Activated CD8-positive, alpha-beta T cell treated with anti-CD3 and anti-CD28 coated beads, Interleukin-2, amount 10 ng/mL, durations not matched to agents 7 days and 5 days (primary cell): ENCODE data around the gene STT3B. TPM values are rescaled to one million over a fixed set of nuclear protein-coding genes. Genes with fewer than 3 reads are reported as not detected.
"Not testable (repeated sequence)": the region's sequence is repeated elsewhere in the genome, so short reads cannot be mapped to it uniquely, and the experiment has no call there.

ENCODE experiments used
- ATAC-seq: fragments of 150-1000 bp; cut with Tn5 transposase; one replicate; pipeline ENCODE4 v1.10.0; 2021; ENCODE audit warnings: moderate library complexity
- CTCF ChIA-PET: fragments of 350-600 bp; sonication (Branson Sonifier 250); formaldehyde crosslinking; loops from one replicate; lab custom pipeline; 2021; ENCODE audit warnings: antibody characterized with exemption; lab: Charles Lee
- POLR2A ChIA-PET: fragments of 350-600 bp; sonication (Branson Sonifier 250); formaldehyde crosslinking; loops from one replicate; lab custom pipeline; 2021; ENCODE audit warnings: antibody characterized with exemption; lab: Charles Lee
- DNase-seq: peaks from one replicate; pipeline ENCODE4 v3.0.0-alpha.2; 2020
- H3K27ac Mint-ChIP-seq: one replicate; pipeline ENCODE4 v1.8.0; 2021; ENCODE audit warnings: mild to moderate bottlenecking, mixed read lengths
- H3K27me3 Mint-ChIP-seq: one replicate; pipeline ENCODE4 v1.8.0; 2021; ENCODE audit warnings: low read depth, mixed read lengths
- H3K36me3 Mint-ChIP-seq: one replicate; pipeline ENCODE4 v1.8.0; 2021; ENCODE audit warnings: low read depth, mixed read lengths
- H3K4me1 Mint-ChIP-seq: one replicate; pipeline ENCODE4 v1.8.0; 2021; ENCODE audit warnings: low read depth, mixed read lengths
- H3K4me3 Mint-ChIP-seq: one replicate; pipeline ENCODE4 v1.8.0; 2021; ENCODE audit warnings: mild to moderate bottlenecking, mixed read lengths
- H3K9me3 Mint-ChIP-seq: one replicate; pipeline ENCODE4 v1.8.0; 2022; ENCODE audit warnings: mixed read lengths; ENCODE audit not compliant: insufficient read depth
- total RNA-seq, 2 experiments: library from RNA; stranded (reverse); gene quantifications; one replicate each; pipeline ENCODE4 v1.2.3, GENCODE V29; 2021

STT3B gene
- total RNA-seq, 2 experiments from 2014 or later = 137 to 140 TPM

- Mint-ChIP-seq H3K4me1 (peaks cover 39% of the 10 kb centered on the region), H3K27ac (no peak overlapping the region), H3K36me3 (peaks cover 4% of the 10 kb centered on the region), H3K4me3 (no peak overlapping the region), H3K27me3 (peaks cover 5% of the 10 kb centered on the region), H3K9me3 (no peaks in the 10 kb centered on the region)
- POLR2A ChIA-PET = interaction anchor here (0.8 kb wide), 1 partner anchor 29 kb away, joined by 4 read pairs; the partner anchor contains the start of gene STT3B
- no peak for ATAC-seq
- DNase-seq = no peak
- CTCF ChIA-PET = interaction anchor here (1.0 kb wide), 2 partner anchors 8 to 23 kb away, joined by 3 read pairs; no protein-coding TSS in a partner anchor
Observed at GRCh38 chr3:31503456-31503855, 29.3 kb upstream of the STT3B start.

- ATAC-seq = no peak
- H3K36me3 Mint-ChIP-seq = peaks cover 3% of the 10 kb centered on the region
Observed at GRCh38 chr3:31504230-31504629, 28.5 kb upstream of the STT3B start.

GRCh38 chr3:31505371-31506048 lies 27.2 kb upstream of the STT3B start:
- POLR2A ChIA-PET = no interaction called here
- ATAC-seq = no peak

More at GRCh38 chr3:31504230-31504629, 28.5 kb upstream of the STT3B start:
- Mint-ChIP-seq H3K27ac (no peak overlapping the region), H3K4me3 (no peak overlapping the region), H3K4me1 (peaks cover 46% of the 10 kb centered on the region), H3K27me3 (peaks cover 5% of the 10 kb centered on the region), H3K9me3 (no peaks in the 10 kb centered on the region)
- DNase-seq = no peak
- ChIA-PET CTCF (no interaction called here), POLR2A (no interaction called here)

GRCh38 chr3:31506515-31506914 lies 26.2 kb upstream of the STT3B start:
- H3K9me3 Mint-ChIP-seq, H3K4me3 Mint-ChIP-seq, H3K36me3 Mint-ChIP-seq, H3K27me3 Mint-ChIP-seq, DNase-seq, ATAC-seq, POLR2A ChIA-PET, CTCF ChIA-PET: not testable (repeated sequence)
- H3K27ac Mint-ChIP-seq = peak overlapping the region; percentile 48
- H3K4me1 Mint-ChIP-seq = peaks cover 62% of the 10 kb centered on the region

More at GRCh38 chr3:31505371-31506048, 27.2 kb upstream of the STT3B start:
- H3K36me3 Mint-ChIP-seq = peaks cover 3% of the 10 kb centered on the region
- H3K4me1 Mint-ChIP-seq = peaks cover 57% of the 10 kb centered on the region
- CTCF ChIA-PET = interaction anchor here (0.7 kb wide), 1 partner anchor 229 kb away, joined by 3 read pairs; no protein-coding TSS in a partner anchor
- DNase-seq = no peak
- peaks cover 3% of the 10 kb centered on the region for H3K27me3 Mint-ChIP-seq
- no peak overlapping the region for H3K4me3 Mint-ChIP-seq
- peak overlapping the region; percentile 58 for H3K27ac Mint-ChIP-seq
- H3K9me3 Mint-ChIP-seq = no peaks in the 10 kb centered on the region

GRCh38 chr3:31508452-31509146 lies 24.1 kb upstream of the STT3B start:
- H3K9me3 Mint-ChIP-seq = peaks cover 3% of the 10 kb centered on the region
- peaks cover 11% of the 10 kb centered on the region for H3K36me3 Mint-ChIP-seq
- peak overlapping the region; percentile 51 for H3K4me3 Mint-ChIP-seq
- DNase-seq (no peak), ATAC-seq (peak; percentile 35)
- POLR2A ChIA-PET = interaction anchor here (0.7 to 2.9 kb wide), 2 partner anchors 24 to 666 kb away, joined by 3 to 15 read pairs; partner anchors contain the start of gene STT3B
- H3K4me1 Mint-ChIP-seq = peaks cover 58% of the 10 kb centered on the region
- CTCF ChIA-PET = interaction anchor here (0.8 to 1.0 kb wide), 3 partner anchors 13 to 189 kb away, joined by 3 read pairs; no protein-coding TSS in a partner anchor
- H3K27ac Mint-ChIP-seq = peak overlapping the region; percentile 83
- H3K27me3 Mint-ChIP-seq = no peaks in the 10 kb centered on the region

- DNase-seq (no peak), ATAC-seq (peak; percentile 18)
- Mint-ChIP-seq H3K4me1 (peaks cover 58% of the 10 kb centered on the region), H3K9me3 (peaks cover 3% of the 10 kb centered on the region), H3K27ac (peak overlapping the region; percentile 83), H3K27me3 (no peaks in the 10 kb centered on the region), H3K4me3 (peak overlapping the region; percentile 51), H3K36me3 (peaks cover 11% of the 10 kb centered on the region)
- ChIA-PET POLR2A (interaction anchor here (0.7 to 2.9 kb wide), 2 partner anchors 24 to 666 kb away, joined by 3 to 15 read pairs; partner anchors contain the start of gene STT3B), CTCF (interaction anchor here (0.8 to 1.0 kb wide), 3 partner anchors 12 to 190 kb away, joined by 3 read pairs; no protein-coding TSS in a partner anchor)
Observed at GRCh38 chr3:31509147-31509728, 23.5 kb upstream of the STT3B start.

- DNase-seq = no peak
- POLR2A ChIA-PET = no interaction called here
- CTCF ChIA-PET = no interaction called here
- no peaks in the 10 kb centered on the region for H3K27me3 Mint-ChIP-seq
- H3K9me3 Mint-ChIP-seq = peaks cover 3% of the 10 kb centered on the region
- H3K27ac Mint-ChIP-seq = no peak overlapping the region
- no peak overlapping the region for H3K4me3 Mint-ChIP-seq
- ATAC-seq = no peak
- peaks cover 8% of the 10 kb centered on the region for H3K36me3 Mint-ChIP-seq
- H3K4me1 Mint-ChIP-seq = peaks cover 12% of the 10 kb centered on the region
Observed at GRCh38 chr3:31514570-31514969, 18.2 kb upstream of the STT3B start.

GRCh38 chr3:31515486-31516284 lies 17.0 kb upstream of the STT3B start:
- ChIA-PET POLR2A (interaction anchor here (1.2 kb wide), 1 partner anchor 15 kb away, joined by 4 read pairs; no protein-coding TSS in a partner anchor), CTCF (no interaction called here)
- no peak for ATAC-seq
- no peak overlapping the region for H3K27ac Mint-ChIP-seq
- DNase-seq = no peak
- no peak overlapping the region for H3K4me3 Mint-ChIP-seq
- H3K27me3 Mint-ChIP-seq = no peaks in the 10 kb centered on the region
- peaks cover 8% of the 10 kb centered on the region for H3K36me3 Mint-ChIP-seq
- peaks cover 2% of the 10 kb centered on the region for H3K9me3 Mint-ChIP-seq
- H3K4me1 Mint-ChIP-seq = peaks cover 4% of the 10 kb centered on the region

- no peak overlapping the region for H3K27ac Mint-ChIP-seq
- no peak overlapping the region for H3K4me3 Mint-ChIP-seq
- DNase-seq (no peak), ATAC-seq (no peak)
- POLR2A ChIA-PET = interaction anchor here (1.0 kb wide), 1 partner anchor 17 kb away, joined by 3 read pairs; the partner anchor contains the start of gene STT3B
- CTCF ChIA-PET = no interaction called here
- H3K27me3 Mint-ChIP-seq = no peaks in the 10 kb centered on the region
- H3K36me3 Mint-ChIP-seq = peaks cover 3% of the 10 kb centered on the region
- no peaks in the 10 kb centered on the region for H3K9me3 Mint-ChIP-seq
- peaks cover 7% of the 10 kb centered on the region for H3K4me1 Mint-ChIP-seq
Observed at GRCh38 chr3:31516757-31517156, 16.0 kb upstream of the STT3B start.

- Mint-ChIP-seq H3K27me3 (no peaks in the 10 kb centered on the region), H3K36me3 (no peaks in the 10 kb centered on the region), H3K4me3 (no peak overlapping the region), H3K9me3 (no peaks in the 10 kb centered on the region), H3K4me1 (peaks cover 20% of the 10 kb centered on the region), H3K27ac (peak overlapping the region; percentile 78)
- ATAC-seq (no peak), DNase-seq (no peak)
- ChIA-PET CTCF (interaction anchor here (1.6 to 2.0 kb wide), 3 partner anchors 11 to 19 kb away, joined by 3 to 23 read pairs (median 4); partner anchors contain the start of gene STT3B), POLR2A (interaction anchor here (3.4 kb wide), 1 partner anchor 11 kb away, joined by 50 read pairs; the partner anchor contains the start of gene STT3B)
Observed at GRCh38 chr3:31521468-31521867, 11.3 kb upstream of the STT3B start.
